Neuronal stem cell (in vitro differentiated cells): ENCODE measurements around the gene TTL.
"Not testable (repeated sequence)": the region's sequence is repeated elsewhere in the genome, so short reads cannot be mapped to it uniquely, and the experiment has no call there.

ENCODE experiments used
- DNase-seq: peaks from one replicate; pipeline ENCODE4 v3.0.0-alpha.2; 2013; ENCODE audit warnings: low spot score
- H2AFZ ChIP-seq: one replicate; pipeline ENCODE4 v1.6.1; 2013; ENCODE audit warnings: mild to moderate bottlenecking, low read length, inconsistent platforms
- H2AK5ac ChIP-seq: 2 replicates; pipeline ENCODE4 v1.6.1; 2013; ENCODE audit warnings: low read depth, mild to moderate bottlenecking, inconsistent platforms, low read length, moderate library complexity, mixed read lengths
- H2BK120ac ChIP-seq: 2 replicates; pipeline ENCODE4 v1.6.1; 2013; ENCODE audit warnings: low read depth, mild to moderate bottlenecking, inconsistent platforms, low read length, moderate library complexity, mixed read lengths
- H2BK12ac ChIP-seq: one replicate; pipeline ENCODE4 v1.6.1; 2013; ENCODE audit warnings: low read length, inconsistent platforms
- H2BK15ac ChIP-seq: 2 replicates; pipeline ENCODE4 v1.6.1; 2013; ENCODE audit warnings: mild to moderate bottlenecking, low read length, inconsistent platforms, mixed read lengths
- H2BK5ac ChIP-seq: one replicate; pipeline ENCODE4 v1.6.1; 2013; ENCODE audit warnings: inconsistent platforms, mild to moderate bottlenecking, low read length, moderate library complexity
- H3K14ac ChIP-seq: one replicate; pipeline ENCODE4 v1.6.1; 2013; ENCODE audit warnings: low read length, inconsistent platforms
- H3K18ac ChIP-seq: 2 replicates; pipeline ENCODE4 v1.6.1; 2013; ENCODE audit warnings: low read length, inconsistent platforms
- H3K23ac ChIP-seq: 2 replicates; pipeline ENCODE4 v1.6.1; 2013; ENCODE audit warnings: low read depth, mild to moderate bottlenecking, mixed read lengths, low read length, inconsistent platforms; ENCODE audit not compliant: poor library complexity
- H3K27ac ChIP-seq: replicated peaks from 3 replicates; pipeline ENCODE4 v1.5.1; 2013; ENCODE audit warnings: low read length, inconsistent platforms
- H3K27me3 ChIP-seq, 3 experiments: 2 replicates each; pipeline ENCODE4 v1.6.1; 2013; ENCODE audit warnings: low read length in 3 of 3, mild to moderate bottlenecking in 2 of 3, inconsistent platforms in 1 of 3, low read depth in 1 of 3, mixed read lengths in 1 of 3, moderate library complexity in 1 of 3; ENCODE audit not compliant: control insufficient read depth in 3 of 3, insufficient read depth in 3 of 3
- H3K36me3 ChIP-seq, 2 donors: replicated peaks in 1 of 2; 2 replicates each; pipeline ENCODE4 v1.6.1; 2013; ENCODE audit warnings: low read length in 2 of 2; ENCODE audit not compliant: control insufficient read depth in 2 of 2, insufficient read depth in 2 of 2
- H3K4ac ChIP-seq: 2 replicates; pipeline ENCODE4 v1.6.1; 2013; ENCODE audit warnings: inconsistent platforms, mild to moderate bottlenecking, low read length, moderate library complexity
- H3K4me1 ChIP-seq, 2 donors: 1 replicate in 1 of 2; 2 replicates in 1 of 2; pipeline ENCODE4 v1.6.1; 2013; ENCODE audit warnings: low read length in 2 of 2, low read depth in 1 of 2; ENCODE audit not compliant: control insufficient read depth in 2 of 2, insufficient read depth in 1 of 2
- H3K4me2 ChIP-seq: one replicate; pipeline ENCODE4 v1.6.1; 2013; ENCODE audit warnings: mild to moderate bottlenecking, low read length, inconsistent platforms; ENCODE audit not compliant: insufficient read depth, poor library complexity, severe bottlenecking
- H3K4me3 ChIP-seq, 2 donors: 2 replicates each; pipeline ENCODE4 v1.5.1; 2013; ENCODE audit warnings: low read length in 2 of 2, mild to moderate bottlenecking in 2 of 2, inconsistent platforms in 1 of 2, moderate library complexity in 1 of 2
- H3K79me1 ChIP-seq: one replicate; pipeline ENCODE4 v1.6.1; 2013; ENCODE audit warnings: low read depth, mild to moderate bottlenecking, inconsistent platforms, low read length, moderate library complexity
- H3K9ac ChIP-seq: one replicate; pipeline ENCODE4 v1.6.1; 2013; ENCODE audit warnings: mild to moderate bottlenecking, low read depth, low read length, inconsistent platforms; ENCODE audit not compliant: poor library complexity
- H3K9me3 ChIP-seq, 2 donors: replicated peaks in 1 of 2; 2 replicates each; pipeline versions ENCODE3 to v1.6.1; 2013; ENCODE audit warnings: low read length in 2 of 2, mild to moderate bottlenecking in 2 of 2, inconsistent platforms in 1 of 2, low read depth in 1 of 2, mixed read lengths in 1 of 2, moderate library complexity in 1 of 2; ENCODE audit not compliant: control insufficient read depth in 2 of 2, insufficient read depth in 1 of 2
- H4K8ac ChIP-seq: one replicate; pipeline ENCODE4 v1.6.1; 2013; ENCODE audit warnings: low read depth, mild to moderate bottlenecking, inconsistent platforms, low read length, moderate library complexity
- H4K91ac ChIP-seq: one replicate; pipeline ENCODE4 v1.6.1; 2013; ENCODE audit warnings: low read length, low read depth, mild to moderate bottlenecking, inconsistent platforms; ENCODE audit not compliant: poor library complexity
- WGBS, 2 donors: extraction: QIAGEN DNeasy Blood & Tissue Kit; methylation state at CpG; one replicate each; pipeline ENCODE4 v1.1.7; 2013; ENCODE audit warnings: missing lambda C conversion rate in 2 of 2, mixed read lengths in 1 of 2; ENCODE audit not compliant: insufficient read length in 2 of 2, insufficient replicate concordance in 1 of 2; ENCODE audit errors: extremely low coverage in 2 of 2; 5-methylcytosine and 5-hydroxymethylcytosine counted together

The TTL gene

GRCh38 chr2:112493858-112494648 is 12.1 kb downstream of the TTL start:
- no peaks in the 10 kb centered on the region for H3K79me1 ChIP-seq

GRCh38 chr2:112494828-112495227 is 12.9 kb downstream of the TTL start:
- Histone ChIP-seq H3K9me3 (no peaks in the 10 kb centered on the region), H3K14ac (no peak overlapping the region), H2BK5ac (no peak overlapping the region), H2BK120ac (no peak overlapping the region), H3K18ac (no peak overlapping the region), H2BK15ac (no peak overlapping the region), H2AK5ac (no peak overlapping the region), H3K79me1 (no peaks in the 10 kb centered on the region), H3K23ac (no peak overlapping the region), H3K9ac (no peak overlapping the region), H3K4me1 (peaks cover 0 to 2% of the 10 kb centered on the region in 2 donors), H3K4me3 (no peak overlapping the region), H2AFZ (no peak overlapping the region), H3K36me3 (peaks cover 9 to 44% of the 10 kb centered on the region in 2 donors), H3K27me3 (no peaks in the 10 kb centered on the region), H3K27ac (no peak overlapping the region), H4K91ac (no peak overlapping the region), H2BK12ac (no peak overlapping the region), H3K4ac (no peak overlapping the region), H4K8ac (no peak overlapping the region), H3K4me2 (no peak overlapping the region)
- no peak for DNase-seq
- no CpG with 5 or more reads among the region's 5 CpGs for WGBS, 2 donors

More at GRCh38 chr2:112493858-112494648, 12.1 kb downstream of the TTL start:
- Histone ChIP-seq H3K36me3 (peaks cover 9 to 50% of the 10 kb centered on the region in 2 donors), H3K14ac (no peak overlapping the region), H3K4me1 (peaks cover 0 to 2% of the 10 kb centered on the region in 2 donors), H3K4me3 (no peak overlapping the region), H4K91ac (no peak overlapping the region), H2AK5ac (no peak overlapping the region), H3K4me2 (no peak overlapping the region), H3K27me3 (no peaks in the 10 kb centered on the region), H3K9me3 (no peaks in the 10 kb centered on the region), H3K27ac (no peak overlapping the region), H2BK120ac (no peak overlapping the region), H2BK12ac (no peak overlapping the region), H3K18ac (no peak overlapping the region), H3K9ac (no peak overlapping the region), H4K8ac (no peak overlapping the region), H2BK15ac (no peak overlapping the region), H3K23ac (no peak overlapping the region), H2AFZ (no peak overlapping the region), H2BK5ac (no peak overlapping the region), H3K4ac (no peak overlapping the region)
- WGBS, 2 donors: no CpG with 5 or more reads among the region's 9 CpGs
- no peak for DNase-seq

DNA sequence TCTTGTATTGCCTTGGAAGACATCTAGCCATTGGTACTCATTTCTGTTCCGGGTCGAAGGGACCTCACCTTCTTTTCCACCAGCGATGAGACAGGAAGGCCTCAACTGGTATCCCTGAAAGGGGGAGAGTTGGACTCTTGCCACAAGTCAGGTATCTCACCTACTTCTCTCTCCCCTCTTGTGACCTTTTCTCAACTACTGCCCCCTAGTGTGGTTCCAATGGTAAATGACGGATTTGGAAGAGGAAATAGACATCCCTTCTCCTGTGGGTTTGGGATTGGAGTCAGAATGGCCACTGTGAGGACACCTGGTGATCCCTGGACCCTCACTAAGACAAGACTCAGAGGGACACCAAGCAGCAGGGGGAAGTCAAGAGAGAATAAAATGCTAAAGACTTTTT is 13.9 kb downstream of the TTL start:
- not testable (repeated sequence) for H2AFZ ChIP-seq, H2BK120ac ChIP-seq, H2BK15ac ChIP-seq, H2AK5ac ChIP-seq, H3K9me3 ChIP-seq, H3K4me2 ChIP-seq, H3K4me1 ChIP-seq, H3K9ac ChIP-seq, DNase-seq, H2BK5ac ChIP-seq, H3K14ac ChIP-seq, H3K27me3 ChIP-seq, H4K8ac ChIP-seq, H3K4me3 ChIP-seq, H3K79me1 ChIP-seq, H4K91ac ChIP-seq, H3K4ac ChIP-seq, H3K27ac ChIP-seq, H3K23ac ChIP-seq, H2BK12ac ChIP-seq, H3K18ac ChIP-seq
- no CpG with 5 or more reads among the region's 4 CpGs for WGBS, 2 donors
- H3K36me3 ChIP-seq: peaks cover 9 to 39% of the 10 kb centered on the region in 2 donors

GRCh38 chr2:112500850-112501484 is 19.0 kb downstream of the TTL start:
- not testable (repeated sequence) for H3K27me3 ChIP-seq, H2AK5ac ChIP-seq, H4K91ac ChIP-seq, H4K8ac ChIP-seq, H3K18ac ChIP-seq, H3K79me1 ChIP-seq, H3K4me1 ChIP-seq, H2AFZ ChIP-seq, H3K9ac ChIP-seq, H2BK15ac ChIP-seq, H3K23ac ChIP-seq, H3K4me3 ChIP-seq, H3K9me3 ChIP-seq, H2BK120ac ChIP-seq, H3K27ac ChIP-seq, H2BK12ac ChIP-seq, H3K4me2 ChIP-seq, H3K4ac ChIP-seq, H2BK5ac ChIP-seq, DNase-seq, H3K14ac ChIP-seq
- WGBS, 2 donors: no CpG with 5 or more reads among the region's 10 CpGs
- H3K36me3 ChIP-seq: peaks cover 7 to 22% of the 10 kb centered on the region in 2 donors
